ENCODE measurements around the gene UNKL.

Gene UNKL

DNA sequence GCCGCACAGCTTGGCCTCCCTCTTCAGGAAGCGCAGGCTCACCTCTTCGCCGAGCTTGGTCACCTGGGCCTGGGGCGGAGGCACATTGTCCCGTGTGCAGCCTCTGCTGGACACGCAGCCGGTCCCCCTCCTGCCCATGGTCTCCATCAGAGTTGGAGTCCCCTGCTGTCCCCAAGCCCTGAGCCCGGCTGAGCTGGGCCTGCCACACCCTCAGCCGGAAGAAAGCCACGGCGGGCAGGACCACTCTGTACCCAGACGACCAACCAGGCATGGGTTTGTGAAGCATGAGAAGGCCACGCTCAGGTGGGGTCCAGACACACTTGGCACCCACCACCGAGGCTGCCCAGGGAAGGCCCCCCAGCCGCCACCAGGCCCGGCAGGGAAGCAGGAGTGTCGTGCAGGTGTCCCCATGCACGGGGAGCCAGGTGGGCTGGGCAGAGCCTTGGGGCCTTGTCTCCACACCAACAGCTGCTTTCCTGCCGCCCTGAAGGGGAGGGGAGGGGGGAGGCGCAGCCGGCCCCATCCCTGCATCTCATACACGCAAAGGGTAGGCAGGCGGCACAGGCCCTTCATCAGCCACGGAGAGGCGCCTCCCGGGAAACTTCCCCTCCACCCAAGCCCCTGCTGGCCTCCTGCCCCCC lies 24.7 kb upstream of the UNKL start:
- DNase-seq (ENCODE audit: extremely low read depth, insufficient read length): no peak
- H3K27me3 ChIP-seq (replicated peaks; ENCODE audit: control insufficient read depth, insufficient read depth, low read length): no peaks in the 10 kb centered on the region
- TF ChIP-seq, protein P1, sequence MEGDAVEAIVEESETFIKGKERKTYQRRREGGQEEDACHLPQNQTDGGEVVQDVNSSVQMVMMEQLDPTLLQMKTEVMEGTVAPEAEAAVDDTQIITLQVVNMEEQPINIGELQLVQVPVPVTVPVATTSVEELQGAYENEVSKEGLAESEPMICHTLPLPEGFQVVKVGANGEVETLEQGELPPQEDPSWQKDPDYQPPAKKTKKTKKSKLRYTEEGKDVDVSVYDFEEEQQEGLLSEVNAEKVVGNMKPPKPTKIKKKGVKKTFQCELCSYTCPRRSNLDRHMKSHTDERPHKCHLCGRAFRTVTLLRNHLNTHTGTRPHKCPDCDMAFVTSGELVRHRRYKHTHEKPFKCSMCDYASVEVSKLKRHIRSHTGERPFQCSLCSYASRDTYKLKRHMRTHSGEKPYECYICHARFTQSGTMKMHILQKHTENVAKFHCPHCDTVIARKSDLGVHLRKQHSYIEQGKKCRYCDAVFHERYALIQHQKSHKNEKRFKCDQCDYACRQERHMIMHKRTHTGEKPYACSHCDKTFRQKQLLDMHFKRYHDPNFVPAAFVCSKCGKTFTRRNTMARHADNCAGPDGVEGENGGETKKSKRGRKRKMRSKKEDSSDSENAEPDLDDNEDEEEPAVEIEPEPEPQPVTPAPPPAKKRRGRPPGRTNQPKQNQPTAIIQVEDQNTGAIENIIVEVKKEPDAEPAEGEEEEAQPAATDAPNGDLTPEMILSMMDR (IDR thresholded peaks at IDR 0.05; ENCODE audit: insufficient read depth, low read length, poor library complexity, severe bottlenecking): no peak
- no peaks in the 10 kb centered on the region for H3K36me3 ChIP-seq (ENCODE audit: control insufficient read depth, insufficient read depth, low read length)
- no peak overlapping the region for H3K4me3 ChIP-seq (replicated peaks; ENCODE audit: low read depth, low read length)

DNA sequence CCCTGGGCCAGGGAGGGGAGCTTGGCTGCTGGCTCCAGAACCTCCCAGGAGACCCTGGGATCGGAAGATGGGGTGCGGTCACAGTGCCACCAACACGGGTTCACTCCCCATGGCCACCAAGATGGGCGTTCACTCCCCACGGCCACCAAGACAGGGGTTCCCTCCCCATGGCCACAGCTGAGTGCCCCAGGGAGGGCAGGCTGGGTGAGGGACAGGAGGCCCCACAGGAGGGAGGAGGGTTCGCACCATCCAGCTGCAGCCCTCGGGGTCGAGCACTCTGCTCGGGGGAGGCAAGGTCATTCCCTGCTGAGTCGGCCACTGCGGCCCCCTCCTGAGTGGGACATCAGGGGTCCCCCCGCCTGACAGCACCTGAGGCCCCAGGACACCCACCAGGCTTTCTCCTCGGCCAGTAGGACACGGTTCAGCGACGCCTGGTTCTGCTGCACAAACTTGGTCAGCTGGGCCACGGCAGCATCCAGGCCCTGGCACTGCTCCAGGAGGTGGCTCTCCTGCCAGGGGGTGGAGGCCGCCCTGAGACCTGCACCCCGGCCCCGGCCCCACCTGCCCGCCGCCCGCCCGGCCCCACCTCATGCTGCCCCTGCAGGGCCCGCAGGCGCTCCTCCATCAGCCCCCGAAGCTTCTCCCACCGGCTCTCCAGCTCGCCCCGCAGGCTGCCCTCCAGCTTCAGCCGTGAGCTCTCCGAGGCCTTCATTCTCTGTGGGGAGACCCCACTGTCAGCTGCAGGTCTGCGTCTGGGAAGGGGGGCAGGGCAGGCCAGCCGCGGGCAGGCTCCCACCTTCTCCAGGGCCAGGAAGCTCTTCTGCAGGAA lies 23.9 kb upstream of the UNKL start:
- H3K27me3 ChIP-seq (replicated peaks; ENCODE audit: control insufficient read depth, insufficient read depth, low read length): no peaks in the 10 kb centered on the region
- no peak overlapping the region for H3K4me3 ChIP-seq (replicated peaks; ENCODE audit: low read depth, low read length)
- TF ChIP-seq, protein P1 (IDR thresholded peaks at IDR 0.05; ENCODE audit: insufficient read depth, low read length, poor library complexity, severe bottlenecking): no peak
- H3K36me3 ChIP-seq (ENCODE audit: control insufficient read depth, insufficient read depth, low read length): no peaks in the 10 kb centered on the region
- DNase-seq (ENCODE audit: extremely low read depth, insufficient read length): no peak

DNA sequence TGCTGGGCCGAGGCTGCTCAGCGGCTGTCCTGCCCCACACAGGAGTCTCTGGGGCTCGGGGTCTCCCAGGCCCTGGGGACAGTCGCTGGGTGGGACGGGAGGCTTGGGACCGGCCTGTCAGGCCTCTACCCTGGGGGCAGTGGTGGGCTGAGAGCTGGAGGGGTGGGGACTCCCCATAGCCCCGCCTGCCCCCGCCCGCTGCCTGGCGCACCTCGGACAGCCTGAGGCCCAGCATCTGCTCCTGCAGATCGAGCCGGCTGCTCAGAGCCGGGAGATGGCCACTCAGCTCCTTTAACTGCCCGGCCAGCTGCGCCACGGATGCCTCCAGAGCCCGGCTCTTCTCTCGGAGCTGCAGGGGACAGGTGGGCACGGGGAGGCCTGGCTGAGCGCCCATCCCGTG lies 23.1 kb upstream of the UNKL start:
- Histone ChIP-seq H3K4me3 (replicated peaks; ENCODE audit: low read depth, low read length) (no peak overlapping the region), H3K27me3 (replicated peaks; ENCODE audit: control insufficient read depth, insufficient read depth, low read length) (no peaks in the 10 kb centered on the region; the same call in 1 of the 2 replicates), H3K36me3 (ENCODE audit: control insufficient read depth, insufficient read depth, low read length) (no peaks in the 10 kb centered on the region)
- no peak for DNase-seq (ENCODE audit: extremely low read depth, insufficient read length)
- TF ChIP-seq, protein P1 (IDR thresholded peaks at IDR 0.05; ENCODE audit: insufficient read depth, low read length, poor library complexity, severe bottlenecking): no peak

DNA sequence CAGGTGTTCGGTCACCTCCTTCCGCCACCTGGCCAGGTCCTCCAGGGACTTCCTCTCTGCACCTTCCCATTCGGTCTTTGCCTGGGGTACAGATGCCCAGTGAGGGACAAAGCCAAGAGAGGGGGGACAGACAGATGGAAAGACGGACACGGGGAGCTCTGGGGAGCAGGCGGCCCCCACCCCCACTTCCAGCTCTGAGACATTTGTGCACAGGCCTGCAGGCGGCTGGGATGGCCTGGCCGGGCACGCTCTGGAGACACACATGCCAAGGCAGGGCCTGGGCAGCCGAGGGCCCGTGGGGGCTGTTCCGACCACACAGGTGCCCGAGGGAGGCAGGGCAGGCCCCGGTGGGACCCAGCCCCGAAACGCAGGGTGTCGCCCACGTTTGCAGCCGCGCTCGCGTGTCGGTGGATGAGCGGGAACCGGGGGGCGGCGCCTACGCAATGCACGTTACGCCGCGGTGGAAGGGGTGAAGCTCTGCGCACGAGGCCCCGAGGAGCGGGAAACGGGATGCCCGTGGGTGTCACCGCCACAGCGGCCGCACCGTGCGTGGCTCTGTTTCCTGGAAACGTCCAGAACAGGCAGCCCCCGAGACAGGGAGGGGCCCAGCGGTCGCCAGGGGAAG lies 22.3 kb upstream of the UNKL start:
- TF ChIP-seq, protein P1 (IDR thresholded peaks at IDR 0.05; ENCODE audit: insufficient read depth, low read length, poor library complexity, severe bottlenecking): no peak
- Histone ChIP-seq H3K27me3 (replicated peaks; ENCODE audit: control insufficient read depth, insufficient read depth, low read length) (no peaks in the 10 kb centered on the region; the same call in 1 of the 2 replicates), H3K4me3 (replicated peaks; ENCODE audit: low read depth, low read length) (no peak overlapping the region), H3K36me3 (ENCODE audit: control insufficient read depth, insufficient read depth, low read length) (no peaks in the 10 kb centered on the region)
- no peak for DNase-seq (ENCODE audit: extremely low read depth, insufficient read length)

DNA sequence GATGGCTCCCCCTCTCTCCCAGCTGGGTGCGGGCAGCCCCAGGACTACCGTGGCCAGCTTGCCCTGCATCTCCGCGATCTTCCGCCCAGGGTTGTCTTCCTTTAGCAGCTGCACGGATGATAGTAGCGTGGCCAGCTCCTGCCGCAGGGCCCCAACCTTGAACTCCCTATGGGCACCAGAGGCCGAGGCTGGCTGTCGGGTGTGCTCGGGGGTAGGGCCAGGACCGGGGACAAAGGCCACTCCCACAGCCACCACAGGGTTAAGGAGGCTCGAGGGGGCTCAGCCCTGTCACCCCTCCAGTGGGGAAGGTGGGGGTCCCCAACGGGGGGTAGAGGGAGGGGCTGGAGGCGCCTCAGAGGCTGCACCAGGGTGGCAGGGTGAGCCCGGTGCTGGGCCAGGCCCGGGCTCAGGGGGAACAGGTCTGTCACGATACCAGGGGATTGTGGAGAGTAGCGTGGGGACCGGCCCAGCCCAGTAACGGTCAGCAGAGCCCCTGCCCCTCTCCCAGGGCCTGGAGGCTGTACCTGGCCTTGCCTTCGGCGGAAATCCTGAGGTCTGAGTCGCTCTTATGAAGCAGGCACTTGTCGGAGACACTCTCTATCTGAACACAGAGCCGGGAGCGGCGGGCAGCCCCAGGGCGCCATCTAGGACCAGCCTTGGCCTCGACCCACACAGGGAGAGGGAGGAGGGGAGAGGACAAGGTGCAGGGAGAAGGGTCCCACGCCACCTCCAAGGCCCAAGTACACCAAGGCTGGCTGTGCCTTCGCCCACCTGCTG lies 21.6 kb upstream of the UNKL start:
- TF ChIP-seq, protein P1 (IDR thresholded peaks at IDR 0.05; ENCODE audit: insufficient read depth, low read length, poor library complexity, severe bottlenecking): no peak
- H3K27me3 ChIP-seq (replicated peaks; ENCODE audit: control insufficient read depth, insufficient read depth, low read length): no peaks in the 10 kb centered on the region; the same call in 1 of the 2 replicates
- DNase-seq (ENCODE audit: extremely low read depth, insufficient read length): no peak
- no peaks in the 10 kb centered on the region for H3K36me3 ChIP-seq (ENCODE audit: control insufficient read depth, insufficient read depth, low read length)
- H3K4me3 ChIP-seq (replicated peaks; ENCODE audit: low read depth, low read length): no peak overlapping the region

Data from GM06990 (cell line).